ENCODE data around the gene MYB. TPM values are rescaled to one million over a fixed set of nuclear protein-coding genes. Genes with fewer than 3 reads are reported as not detected.
"Not testable (repeated sequence)": the region's sequence is repeated elsewhere in the genome, so short reads cannot be mapped to it uniquely, and the experiment has no call there.

The MYB gene
- total RNA-seq, 6 experiments from 2014 or later: 0.11 to 0.51 (median 0.33) TPM; not detected in 1

DNA sequence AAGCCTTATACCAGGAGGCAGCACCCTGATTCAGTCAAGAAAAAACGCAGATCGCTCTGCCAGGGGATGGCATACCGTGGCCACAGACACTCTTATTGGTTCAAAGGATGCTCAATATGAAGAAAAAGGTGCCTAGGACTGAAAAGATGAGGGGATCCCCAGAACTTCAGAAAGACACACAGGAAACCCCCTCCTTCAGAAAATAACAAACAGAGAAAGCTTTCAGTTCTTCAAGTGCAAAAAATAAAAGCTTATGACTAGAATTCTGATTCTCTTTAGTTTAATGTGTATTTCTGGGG lies 17.7 kb upstream of the MYB start:
- Histone ChIP-seq H3K4me3 (no peak overlapping the region), H3K27me3 (no peaks in the 10 kb centered on the region), H3K9me3 (no peaks in the 10 kb centered on the region), H3K36me3 (no peaks in the 10 kb centered on the region), H3K27ac (no peak overlapping the region), H3K4me1 (no peaks in the 10 kb centered on the region)
- WGBS (ENCODE audit: insufficient coverage, low coverage, low lambda C conversion rate, missing lambda C conversion rate): 65% methylated on average over 3 of the region's 3 CpGs
- DNase-seq (no peak), ATAC-seq (no peak)
- intact Hi-C loops (cut with DNase I): no loop called here
- TF ChIP-seq, protein P1, sequence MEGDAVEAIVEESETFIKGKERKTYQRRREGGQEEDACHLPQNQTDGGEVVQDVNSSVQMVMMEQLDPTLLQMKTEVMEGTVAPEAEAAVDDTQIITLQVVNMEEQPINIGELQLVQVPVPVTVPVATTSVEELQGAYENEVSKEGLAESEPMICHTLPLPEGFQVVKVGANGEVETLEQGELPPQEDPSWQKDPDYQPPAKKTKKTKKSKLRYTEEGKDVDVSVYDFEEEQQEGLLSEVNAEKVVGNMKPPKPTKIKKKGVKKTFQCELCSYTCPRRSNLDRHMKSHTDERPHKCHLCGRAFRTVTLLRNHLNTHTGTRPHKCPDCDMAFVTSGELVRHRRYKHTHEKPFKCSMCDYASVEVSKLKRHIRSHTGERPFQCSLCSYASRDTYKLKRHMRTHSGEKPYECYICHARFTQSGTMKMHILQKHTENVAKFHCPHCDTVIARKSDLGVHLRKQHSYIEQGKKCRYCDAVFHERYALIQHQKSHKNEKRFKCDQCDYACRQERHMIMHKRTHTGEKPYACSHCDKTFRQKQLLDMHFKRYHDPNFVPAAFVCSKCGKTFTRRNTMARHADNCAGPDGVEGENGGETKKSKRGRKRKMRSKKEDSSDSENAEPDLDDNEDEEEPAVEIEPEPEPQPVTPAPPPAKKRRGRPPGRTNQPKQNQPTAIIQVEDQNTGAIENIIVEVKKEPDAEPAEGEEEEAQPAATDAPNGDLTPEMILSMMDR (IDR thresholded peaks at IDR 0.05): no peak
- no peak for TF ChIP-seq POLR2A (IDR thresholded peaks at IDR 0.05)

DNA sequence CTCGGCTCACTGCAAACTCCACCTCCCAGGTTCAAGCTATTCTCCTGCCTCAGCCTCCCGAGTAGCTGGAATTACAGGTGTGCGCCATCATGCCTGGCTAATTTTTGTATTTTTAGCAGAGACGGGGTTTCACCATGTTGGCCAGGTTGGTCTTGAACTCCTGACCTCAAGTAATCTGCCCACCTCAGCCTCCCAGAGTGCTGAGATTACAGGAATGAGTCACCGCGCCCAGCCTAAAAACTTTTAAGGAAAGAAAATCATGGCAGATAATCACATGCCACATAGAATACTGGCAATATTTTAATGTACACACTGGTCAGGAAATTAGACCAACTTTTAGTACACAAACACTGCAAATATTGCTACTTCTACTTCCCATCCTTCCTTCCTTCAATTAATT lies 16.7 kb upstream of the MYB start:
- H3K4me3 ChIP-seq; DNase-seq; H3K27me3 ChIP-seq; H3K36me3 ChIP-seq; intact Hi-C loops (cut with DNase I); H3K27ac ChIP-seq; ATAC-seq; H3K4me1 ChIP-seq; H3K9me3 ChIP-seq: not testable (repeated sequence)
- WGBS (ENCODE audit: insufficient coverage, low coverage, low lambda C conversion rate, missing lambda C conversion rate): 87% methylated on average over 6 of the region's 6 CpGs

DNA sequence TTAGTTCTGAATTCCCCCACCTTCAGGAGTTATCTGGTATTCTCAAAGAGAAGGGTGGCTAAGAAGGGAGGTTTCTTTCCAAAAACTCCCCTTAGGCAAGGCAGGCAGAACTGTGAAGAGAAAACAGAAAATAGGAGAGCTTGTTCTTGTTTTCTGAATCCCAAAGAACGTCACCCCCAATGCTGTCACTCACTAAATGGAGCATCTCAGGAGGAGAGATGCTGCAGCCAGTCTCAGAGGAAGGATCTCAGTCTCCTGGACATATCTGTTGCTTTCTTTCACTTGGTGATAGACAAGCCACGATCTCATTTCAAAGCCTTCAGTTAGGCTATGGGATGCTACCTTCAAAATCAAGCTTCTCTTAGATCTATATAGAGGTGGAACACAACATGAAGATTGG lies 16.1 kb upstream of the MYB start:
- no peak for DNase-seq
- Histone ChIP-seq H3K4me1 (no peaks in the 10 kb centered on the region), H3K9me3 (no peaks in the 10 kb centered on the region), H3K27me3 (no peaks in the 10 kb centered on the region), H3K4me3 (no peak overlapping the region), H3K27ac (no peak overlapping the region), H3K36me3 (no peaks in the 10 kb centered on the region)
- TF ChIP-seq, protein P1 (IDR thresholded peaks at IDR 0.05): no peak
- TF ChIP-seq POLR2A (IDR thresholded peaks at IDR 0.05): no peak
- intact Hi-C loops (cut with DNase I): no loop called here
- WGBS (ENCODE audit: insufficient coverage, low coverage, low lambda C conversion rate, missing lambda C conversion rate): 78% methylated on average over 2 of the region's 2 CpGs
- ATAC-seq: no peak

DNA sequence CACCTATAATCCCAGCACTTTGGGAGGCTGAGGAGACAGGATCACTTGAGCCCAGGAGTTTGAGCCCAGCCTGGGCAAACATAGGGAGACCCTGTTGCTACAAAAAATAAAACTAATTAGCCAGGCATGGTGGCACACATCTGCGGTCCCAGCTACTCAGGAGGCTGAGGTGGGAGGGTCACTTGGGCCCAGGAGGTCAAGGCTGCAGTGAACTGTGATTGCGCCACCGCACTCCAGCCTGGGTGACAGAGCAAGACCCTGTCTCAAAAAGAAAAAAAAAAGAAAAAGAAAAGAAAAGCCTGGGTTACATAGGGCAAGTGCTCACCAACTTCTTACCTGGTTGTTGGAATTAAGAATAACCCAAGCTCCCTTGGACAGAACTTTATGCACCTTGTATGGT lies 14.6 kb upstream of the MYB start:
- no peaks in the 10 kb centered on the region for H3K27me3 ChIP-seq
- intact Hi-C loops (cut with DNase I): no loop called here
- no peaks in the 10 kb centered on the region for H3K4me1 ChIP-seq
- no peaks in the 10 kb centered on the region for H3K36me3 ChIP-seq
- 90% methylated on average over 2 of the region's 3 CpGs for WGBS (ENCODE audit: insufficient coverage, low coverage, low lambda C conversion rate, missing lambda C conversion rate)
- no peak overlapping the region for H3K4me3 ChIP-seq
- DNase-seq (no peak), ATAC-seq (no peak)
- no peak overlapping the region for H3K27ac ChIP-seq
- TF ChIP-seq POLR2A (IDR thresholded peaks at IDR 0.05): no peak
- TF ChIP-seq, protein P1 (IDR thresholded peaks at IDR 0.05): no peak
- no peaks in the 10 kb centered on the region for H3K9me3 ChIP-seq

DNA sequence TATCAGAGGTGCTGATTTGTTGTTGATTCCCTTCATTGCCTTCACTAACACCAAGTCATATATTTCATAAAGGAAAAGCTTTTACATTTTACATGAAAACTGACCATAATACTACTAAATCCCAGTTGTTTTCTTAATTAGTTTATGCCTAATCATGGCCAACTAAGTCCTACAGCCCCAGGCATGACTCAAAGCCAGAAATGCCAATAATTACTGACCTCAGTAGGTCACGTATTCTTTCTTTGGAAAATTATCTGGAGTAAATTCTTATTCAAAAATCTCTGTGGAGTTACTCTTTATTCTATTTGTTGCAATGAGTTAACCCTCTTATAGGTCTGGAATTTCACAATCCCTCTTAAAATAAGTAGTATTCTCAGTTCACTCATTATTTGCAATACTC lies 13.5 kb upstream of the MYB start:
- no peak for TF ChIP-seq POLR2A (IDR thresholded peaks at IDR 0.05)
- TF ChIP-seq, protein P1 (IDR thresholded peaks at IDR 0.05): no peak
- H3K27ac ChIP-seq: no peak overlapping the region
- no peaks in the 10 kb centered on the region for H3K27me3 ChIP-seq
- no peaks in the 10 kb centered on the region for H3K4me1 ChIP-seq
- H3K36me3 ChIP-seq: no peaks in the 10 kb centered on the region
- DNase-seq (no peak), ATAC-seq (no peak)
- H3K9me3 ChIP-seq: no peaks in the 10 kb centered on the region
- intact Hi-C loops (cut with DNase I): no loop called here
- H3K4me3 ChIP-seq: no peak overlapping the region
- WGBS (ENCODE audit: insufficient coverage, low coverage, low lambda C conversion rate, missing lambda C conversion rate): 76% methylated on average over 1 of the region's 1 CpG
